HAP-1 (cell line): ENCODE measurements around the gene TRAPPC8.
"Not testable (repeated sequence)": the region's sequence is repeated elsewhere in the genome, so short reads cannot be mapped to it uniquely, and the experiment has no call there.

ENCODE experiments used
- DNase-seq, 2 experiments: peaks; one replicate each; pipeline ENCODE4 v3.0.0-alpha.2; 2016 to 2020; ENCODE audit warnings: low spot score in 2 of 2
- H3K27me3 ChIP-seq: fragments of 250-450 bp; sonication (Bioruptor Pico); 2 replicates; pipeline ENCODE4 v1.5.1; 2020; ENCODE audit warnings: low read depth, mild to moderate bottlenecking, moderate library complexity
- H3K36me3 ChIP-seq: fragments of 250-450 bp; sonication (Bioruptor Pico); replicated peaks from 2 replicates; pipeline ENCODE4 v1.5.1; 2020; ENCODE audit warnings: mild to moderate bottlenecking
- H3K4me1 ChIP-seq: fragments of 250-450 bp; sonication (Bioruptor Pico); 2 replicates; pipeline ENCODE4 v1.5.1; 2020; ENCODE audit warnings: mild to moderate bottlenecking
- H3K4me3 ChIP-seq: fragments of 250-450 bp; sonication (Bioruptor Pico); 2 replicates; pipeline ENCODE4 v1.5.1; 2020; ENCODE audit warnings: mild to moderate bottlenecking, moderate library complexity
- H3K9me3 ChIP-seq: fragments of 250-450 bp; sonication (Bioruptor Pico); 2 replicates; pipeline ENCODE4 v1.5.1; 2020; ENCODE audit warnings: mild to moderate bottlenecking, moderate library complexity
- in situ Hi-C: fragments of 300-500 bp; cut with MboI; formaldehyde crosslinking; loops from 3 replicates; pipeline ENCODE4 v1.14.3; 2020; ENCODE audit warnings: low sequenced_read_pairs, inconsistent platforms, mixed read lengths

TRAPPC8 gene

DNA sequence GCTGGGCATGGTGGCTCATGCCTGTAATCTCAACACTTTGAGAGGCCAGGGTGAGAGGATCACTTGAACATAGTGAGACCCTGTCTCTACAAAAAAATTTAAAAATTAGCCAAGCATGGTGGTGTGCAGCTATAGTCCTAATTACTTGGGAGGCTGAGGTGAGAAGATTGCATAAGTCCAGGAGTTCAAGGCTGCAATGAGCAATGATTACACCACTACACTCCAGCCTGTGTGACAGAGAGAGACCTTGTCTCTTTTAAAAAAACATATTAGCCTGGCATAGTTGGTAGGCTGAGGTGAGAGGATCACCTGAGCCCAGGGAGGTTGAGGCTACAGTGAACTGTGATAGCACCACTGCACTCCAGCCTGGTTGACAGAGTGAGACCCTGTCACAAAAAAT, 13.7 kb downstream of the TRAPPC8 start:
- peaks cover 23% of the 10 kb centered on the region for H3K36me3 ChIP-seq

DNA sequence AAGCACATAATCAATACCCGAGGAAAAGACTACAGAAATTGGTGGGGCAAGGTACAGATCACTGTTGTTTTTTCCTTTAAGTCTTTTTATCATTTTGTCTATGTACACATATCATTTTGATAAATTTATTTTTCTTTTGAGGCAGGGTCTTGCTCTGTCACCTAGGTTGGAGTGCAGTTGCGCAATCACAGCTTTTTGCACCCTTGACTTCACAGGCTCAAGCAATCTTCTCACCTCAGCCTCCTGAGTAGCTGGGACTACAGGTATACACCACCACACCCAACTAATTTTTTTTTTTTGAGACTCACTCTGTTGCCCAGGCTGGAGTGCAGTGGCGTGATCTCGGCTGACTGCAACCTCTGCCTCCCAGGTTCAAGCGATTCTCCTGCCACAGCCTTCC, 15.9 kb downstream of the TRAPPC8 start:
- peaks cover 23% of the 10 kb centered on the region for H3K36me3 ChIP-seq

More for the DNA sequence above, 13.7 kb downstream of the TRAPPC8 start:
- no peaks in the 10 kb centered on the region for H3K9me3 ChIP-seq
- no peak for DNase-seq
- H3K27me3 ChIP-seq: no peaks in the 10 kb centered on the region
- H3K4me1 ChIP-seq: peaks cover 17% of the 10 kb centered on the region
- in situ Hi-C loops: no loop called here
- H3K4me3 ChIP-seq: no peak overlapping the region

DNA sequence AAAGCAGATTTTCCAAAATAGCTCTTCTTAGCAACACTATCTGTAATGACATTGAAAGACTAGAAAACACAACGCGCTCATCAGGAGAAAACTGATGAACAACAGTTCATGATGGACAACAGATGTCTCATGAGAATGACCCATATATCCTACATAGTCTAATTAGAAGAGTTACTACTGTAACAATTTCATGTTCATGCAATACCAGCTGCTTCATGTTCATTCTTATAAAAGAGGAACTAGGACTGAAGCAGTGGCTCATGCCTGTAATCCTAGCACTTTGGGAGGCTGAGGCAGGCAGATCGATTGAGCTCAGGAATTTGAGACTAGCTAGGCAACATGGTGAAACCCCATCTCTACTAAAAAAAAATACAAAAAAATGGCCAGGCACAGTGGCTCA, 22.7 kb downstream of the TRAPPC8 start:
- Histone ChIP-seq H3K9me3 (no peaks in the 10 kb centered on the region), H3K4me3 (no peak overlapping the region), H3K4me1 (peaks cover 15% of the 10 kb centered on the region), H3K27me3 (no peaks in the 10 kb centered on the region), H3K36me3 (peaks cover 15% of the 10 kb centered on the region)
- no peak for DNase-seq
- in situ Hi-C loops: no loop called here

More for the DNA sequence above, 15.9 kb downstream of the TRAPPC8 start:
- H3K27me3 ChIP-seq, H3K9me3 ChIP-seq, in situ Hi-C loops, H3K4me3 ChIP-seq, DNase-seq: not testable (repeated sequence)
- H3K4me1 ChIP-seq: peaks cover 17% of the 10 kb centered on the region

DNA sequence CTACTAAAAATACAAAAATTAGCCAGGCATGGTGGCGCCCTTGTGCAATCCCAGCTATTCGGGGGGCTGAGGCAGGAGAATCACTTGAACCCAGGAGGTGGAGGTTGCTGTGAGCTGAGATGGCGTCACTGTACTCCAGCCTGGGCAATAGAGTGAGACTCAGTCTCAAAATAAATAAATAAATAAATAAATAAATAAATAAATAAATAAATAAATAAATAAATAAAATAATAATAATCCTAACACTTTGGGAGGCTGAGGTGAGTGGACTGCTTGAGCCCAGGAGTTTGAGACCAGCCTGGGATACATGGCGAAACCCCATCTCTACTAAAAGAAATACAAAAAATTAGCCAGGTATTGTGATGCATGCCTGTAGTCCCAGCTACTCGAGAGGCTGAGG, 23.6 kb downstream of the TRAPPC8 start:
- H3K4me1 ChIP-seq, DNase-seq, H3K9me3 ChIP-seq, H3K27me3 ChIP-seq, in situ Hi-C loops, H3K4me3 ChIP-seq: not testable (repeated sequence)
- H3K36me3 ChIP-seq: peaks cover 20% of the 10 kb centered on the region

DNA sequence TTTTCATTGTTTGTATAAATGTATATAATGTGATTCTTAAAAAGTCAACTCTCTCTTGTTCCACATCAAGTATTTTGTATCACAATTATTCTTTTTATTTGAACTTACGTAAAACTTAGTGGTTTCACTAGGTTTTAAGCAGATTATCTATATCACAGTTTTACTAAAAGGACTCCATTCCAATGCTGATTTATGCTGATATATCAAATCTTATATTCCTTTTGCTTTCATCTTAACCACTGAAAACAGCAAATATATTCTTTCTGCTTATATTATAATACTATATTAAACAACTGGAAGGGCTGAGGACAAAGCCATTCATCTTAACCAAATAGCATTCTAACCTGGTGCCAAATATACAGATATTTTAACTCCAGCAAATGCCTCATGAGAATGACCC, 24.2 kb downstream of the TRAPPC8 start:
- no peak overlapping the region for H3K4me3 ChIP-seq
- H3K27me3 ChIP-seq: no peaks in the 10 kb centered on the region
- no peaks in the 10 kb centered on the region for H3K9me3 ChIP-seq
- peaks cover 20% of the 10 kb centered on the region for H3K36me3 ChIP-seq
- in situ Hi-C loops: no loop called here
- peak in 1 of 2 experiments; percentile 12 for DNase-seq
- H3K4me1 ChIP-seq: peaks cover 9% of the 10 kb centered on the region

DNA sequence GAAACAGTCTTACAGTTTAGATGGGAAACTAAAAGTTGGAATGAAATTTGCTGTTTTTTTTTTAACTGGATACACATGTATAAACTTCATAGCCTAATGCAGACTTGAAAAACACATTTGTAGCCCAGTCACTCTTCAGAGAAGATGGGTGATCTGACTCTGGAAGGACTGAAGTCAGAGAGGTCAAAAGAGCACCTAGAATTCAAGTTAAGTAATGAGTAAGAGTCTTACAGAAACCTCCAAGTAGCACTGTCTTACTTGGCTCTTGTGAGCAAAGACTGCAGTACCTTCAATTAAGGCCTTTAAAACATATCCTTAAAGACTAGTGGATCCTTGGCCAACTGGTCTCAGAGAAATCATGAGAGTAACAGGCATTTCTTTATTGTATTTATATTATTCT, 41.9 kb downstream of the TRAPPC8 start:
- in situ Hi-C loops: no loop called here
- H3K36me3 ChIP-seq: peaks cover 36% of the 10 kb centered on the region
- no peaks in the 10 kb centered on the region for H3K27me3 ChIP-seq

DNA sequence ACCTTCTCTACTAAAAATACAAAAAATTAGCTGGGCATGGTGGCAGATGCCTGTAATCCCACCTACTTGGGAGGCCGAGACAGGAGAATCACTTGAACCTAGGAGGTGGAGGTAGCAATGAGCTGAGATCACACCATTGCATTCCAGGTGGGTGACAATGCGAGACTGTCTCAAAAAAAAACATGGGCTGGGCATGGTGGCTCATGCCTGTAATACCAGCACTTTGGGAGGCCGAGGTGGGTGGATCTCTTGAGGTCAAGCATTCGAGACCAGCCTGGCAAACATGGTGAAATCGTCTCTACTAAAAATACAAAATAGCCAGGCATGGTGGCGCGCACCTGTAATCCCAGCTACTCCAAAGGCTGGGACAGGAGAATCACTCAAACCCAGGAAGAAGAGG, 43.2 kb downstream of the TRAPPC8 start:
- DNase-seq, in situ Hi-C loops, H3K4me1 ChIP-seq, H3K27me3 ChIP-seq, H3K9me3 ChIP-seq, H3K4me3 ChIP-seq: not testable (repeated sequence)
- H3K36me3 ChIP-seq: peaks cover 34% of the 10 kb centered on the region

More for the DNA sequence above, 41.9 kb downstream of the TRAPPC8 start:
- no peaks in the 10 kb centered on the region for H3K9me3 ChIP-seq
- no peak for DNase-seq
- no peak overlapping the region for H3K4me3 ChIP-seq
- no peaks in the 10 kb centered on the region for H3K4me1 ChIP-seq

DNA sequence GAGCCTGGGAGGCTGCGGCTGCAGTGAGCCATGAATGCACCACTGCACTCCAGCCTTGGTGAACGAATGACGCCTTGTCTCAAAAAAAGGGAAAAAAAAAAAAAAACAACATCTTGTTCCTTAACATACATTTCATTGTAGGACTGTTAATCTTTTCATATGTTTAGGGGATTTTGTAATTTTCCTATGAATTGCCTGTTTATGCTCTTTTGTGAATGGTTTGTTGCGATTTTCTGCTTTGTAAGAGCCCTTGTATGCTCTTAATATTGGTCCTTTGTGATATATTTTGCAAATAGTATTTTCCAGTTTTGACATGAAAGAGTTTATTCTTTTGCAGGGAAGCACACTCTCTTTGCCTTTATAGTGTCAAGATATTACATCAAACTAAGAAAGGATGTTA, 50.0 kb downstream of the TRAPPC8 start:
- Histone ChIP-seq H3K4me1 (0 out of 2 replicates have a peak, but pooled peaks cover 2% of the 10 kb centered on the region), H3K27me3 (no peaks in the 10 kb centered on the region), H3K4me3 (no peak overlapping the region), H3K9me3 (no peaks in the 10 kb centered on the region), H3K36me3 (peaks cover 16% of the 10 kb centered on the region)
- DNase-seq: no peak
- in situ Hi-C loops: no loop called here

DNA sequence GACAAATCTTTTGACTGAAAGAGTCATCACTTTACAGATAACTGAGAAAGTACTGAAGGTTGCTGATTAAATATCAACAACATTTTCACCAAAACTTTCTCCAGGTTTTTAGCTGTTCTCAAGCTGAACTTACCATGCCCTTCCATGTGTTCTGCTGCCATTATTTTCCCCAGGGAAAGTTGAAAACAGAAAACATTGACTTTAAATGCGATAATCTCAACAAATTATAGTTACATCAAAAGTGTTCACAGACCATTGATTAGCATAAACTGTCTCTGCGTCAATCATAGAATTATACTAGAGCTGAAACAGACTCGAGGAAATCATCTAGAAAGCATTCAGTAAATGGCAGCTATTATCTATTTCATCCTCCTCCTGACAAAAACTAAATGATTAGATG, 51.4 kb downstream of the TRAPPC8 start:
- H3K4me1 ChIP-seq: 0 out of 2 replicates have a peak, but pooled peaks cover 2% of the 10 kb centered on the region
- in situ Hi-C loops: no loop called here
- no peaks in the 10 kb centered on the region for H3K27me3 ChIP-seq
- no peak overlapping the region for H3K4me3 ChIP-seq
- H3K36me3 ChIP-seq: peaks cover 22% of the 10 kb centered on the region
- no peak for DNase-seq
- H3K9me3 ChIP-seq: no peaks in the 10 kb centered on the region

DNA sequence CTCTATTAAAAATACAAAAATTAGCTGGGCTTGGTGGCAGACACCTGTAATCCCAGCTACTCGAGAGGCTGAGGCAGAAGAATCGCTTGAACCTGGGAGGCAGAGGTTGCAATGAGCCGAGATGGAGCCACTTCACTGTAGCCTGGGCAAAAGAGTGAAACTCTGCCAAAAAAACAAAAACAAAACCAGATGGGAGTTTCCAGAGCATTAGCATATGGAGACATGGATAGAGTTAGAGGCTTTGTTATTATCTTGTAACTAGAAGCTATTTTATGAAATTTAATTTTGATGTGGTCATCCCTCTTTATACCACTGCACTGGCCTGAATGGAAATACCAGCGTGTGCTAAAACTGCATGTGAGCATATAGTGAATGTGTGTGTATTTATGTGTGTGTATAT, 58.9 kb downstream of the TRAPPC8 start:
- in situ Hi-C loops: no loop called here
- Histone ChIP-seq H3K4me1 (no peaks in the 10 kb centered on the region), H3K4me3 (no peak overlapping the region), H3K9me3 (peaks cover 5% of the 10 kb centered on the region; the same call in 1 of the 2 replicates), H3K36me3 (peaks cover 40% of the 10 kb centered on the region), H3K27me3 (no peaks in the 10 kb centered on the region)
- no peak for DNase-seq

DNA sequence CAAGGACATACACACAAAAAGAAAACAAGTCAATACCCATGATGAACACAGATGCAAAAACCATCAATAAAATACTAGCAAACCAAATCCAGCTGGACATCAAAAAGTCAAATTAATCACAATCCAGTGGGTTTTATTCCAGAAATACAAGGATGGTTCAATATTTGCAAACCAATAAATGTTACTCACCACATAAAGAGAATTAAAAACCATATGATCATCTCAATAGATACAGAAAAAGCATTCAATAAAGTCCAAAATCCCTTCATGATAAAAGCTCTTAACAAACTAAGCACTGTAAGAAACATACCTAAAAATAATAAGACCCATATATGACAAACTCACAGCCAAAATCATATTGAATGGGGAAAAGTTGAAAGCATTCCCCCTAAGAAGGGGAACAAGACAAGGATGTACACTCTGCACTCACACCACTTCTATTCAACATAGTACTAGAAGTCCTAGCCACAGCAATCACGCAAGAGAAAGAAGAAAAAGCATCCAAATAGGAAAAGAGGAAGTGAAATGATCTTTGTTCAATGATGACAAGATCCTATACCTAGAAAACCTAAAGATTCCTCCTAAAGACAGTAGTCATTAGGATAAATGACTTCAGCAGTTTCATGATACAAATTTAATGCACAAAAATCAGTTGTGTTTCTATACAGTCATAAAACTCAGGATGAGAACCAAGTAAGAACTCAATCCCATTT, 62.6 kb downstream of the TRAPPC8 start:
- peaks cover 5% of the 10 kb centered on the region; the same call in 1 of the 2 replicates for H3K9me3 ChIP-seq
- no peak for DNase-seq
- in situ Hi-C loops: no loop called here
- no peaks in the 10 kb centered on the region for H3K4me1 ChIP-seq
- no peaks in the 10 kb centered on the region for H3K27me3 ChIP-seq
- H3K4me3 ChIP-seq: no peak overlapping the region
- peaks cover 22% of the 10 kb centered on the region for H3K36me3 ChIP-seq

DNA sequence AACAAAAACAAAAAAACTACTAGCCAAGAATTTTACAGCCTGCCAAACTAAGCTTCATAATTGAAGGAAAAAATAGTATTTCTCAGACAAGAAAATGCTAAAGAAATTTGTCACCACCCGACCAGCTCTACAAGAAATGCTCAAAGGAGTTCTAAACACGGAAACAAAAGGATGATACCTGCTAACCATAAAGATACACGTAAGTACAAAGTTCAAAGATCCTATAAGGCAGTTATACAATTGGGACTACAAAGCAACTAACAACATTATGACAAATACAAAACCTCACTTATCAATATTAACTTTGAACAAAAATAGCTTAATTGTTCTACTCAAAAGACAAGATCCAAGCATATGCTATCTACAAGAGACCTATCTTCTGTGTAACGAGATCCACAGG, 64.6 kb downstream of the TRAPPC8 start:
- Histone ChIP-seq H3K27me3 (no peaks in the 10 kb centered on the region), H3K4me1 (no peaks in the 10 kb centered on the region), H3K36me3 (peaks cover 18% of the 10 kb centered on the region), H3K4me3 (no peak overlapping the region), H3K9me3 (peaks cover 5% of the 10 kb centered on the region; the same call in 1 of the 2 replicates)
- DNase-seq: no peak
- in situ Hi-C loops: no loop called here

DNA sequence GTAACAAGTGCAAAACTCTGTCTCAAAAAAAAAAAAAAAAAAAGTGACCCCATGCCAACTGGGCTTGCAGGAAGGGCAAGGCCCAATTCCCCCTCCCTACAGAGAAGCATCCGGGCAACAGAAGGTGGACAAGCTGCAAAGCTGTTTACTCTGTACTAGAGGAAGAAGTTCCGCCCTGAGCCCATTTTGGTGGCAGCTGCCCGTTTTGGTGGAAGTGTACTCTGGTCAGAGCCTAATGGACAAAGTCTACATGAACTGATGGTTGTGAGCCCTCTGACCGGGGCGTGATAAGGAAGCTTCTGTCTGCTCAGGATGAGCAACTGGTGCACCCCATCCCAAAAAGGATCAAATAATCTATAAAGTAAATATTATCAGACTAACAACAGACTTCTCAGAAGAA, 65.0 kb downstream of the TRAPPC8 start:
- peaks cover 19% of the 10 kb centered on the region for H3K36me3 ChIP-seq
- no peak overlapping the region for H3K4me3 ChIP-seq
- DNase-seq: no peak
- peaks cover 5% of the 10 kb centered on the region; the same call in 1 of the 2 replicates for H3K9me3 ChIP-seq
- H3K4me1 ChIP-seq: no peaks in the 10 kb centered on the region
- in situ Hi-C loops: no loop called here
- H3K27me3 ChIP-seq: no peaks in the 10 kb centered on the region

DNA sequence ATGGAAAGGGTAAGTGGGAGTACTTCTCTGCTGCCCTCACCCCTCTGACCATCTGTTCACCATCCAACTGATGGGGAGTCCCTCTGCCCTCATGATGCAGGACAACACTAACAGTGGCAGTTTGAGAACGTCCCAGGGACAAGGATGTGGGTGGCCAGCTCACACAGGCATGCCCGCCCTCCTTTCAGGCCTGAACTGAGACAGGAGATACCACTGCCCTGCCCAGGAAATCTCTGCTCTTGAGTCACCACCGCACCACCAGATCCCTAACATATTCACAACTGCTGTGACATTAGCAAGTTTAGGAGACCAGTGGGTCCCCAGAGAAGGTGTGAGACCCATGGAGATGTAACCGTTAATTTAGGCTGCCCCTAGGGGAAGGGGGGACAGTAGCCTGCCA, 66.2 kb downstream of the TRAPPC8 start:
- Histone ChIP-seq H3K36me3 (peaks cover 13% of the 10 kb centered on the region), H3K9me3 (peaks cover 5% of the 10 kb centered on the region; the same call in 1 of the 2 replicates), H3K4me3 (no peak overlapping the region), H3K4me1 (no peaks in the 10 kb centered on the region), H3K27me3 (no peaks in the 10 kb centered on the region)
- in situ Hi-C loops: no loop called here
- no peak for DNase-seq
